Forelimb muscle (tissue), 1 donor: ENCODE results near the gene DKK3. TPM values are rescaled to one million over a fixed set of nuclear protein-coding genes. Genes with fewer than 3 reads are reported as not detected.
A peak's percentile ranks its signal among the peaks of the same experiment; 100 is the strongest.

ENCODE experiments used
- DNase-seq: peaks from one replicate; pipeline ENCODE4 v3.0.0-alpha.2; 2013; ENCODE audit warnings: low read depth
- polyA plus RNA-seq: library from polyadenylated mRNA; unstranded; fragments of 120-200 nt; gene quantifications from one replicate; pipeline ENCODE4 v1.2.1, GENCODE V29; 2013; ENCODE audit not compliant: insufficient read length

Gene DKK3
- polyA plus RNA-seq, 1 donor = 57.3 TPM

GRCh38 chr11:11944444-11944843 is 64.0 kb downstream of the DKK3 start:
- DNase-seq = no peak

GRCh38 chr11:11942668-11943067 is 65.8 kb downstream of the DKK3 start:
- DNase-seq = no peak

- DNase-seq = no peak
Measured at GRCh38 chr11:11940551-11940950, 67.9 kb downstream of the DKK3 start.

GRCh38 chr11:11937957-11938356 is 70.5 kb downstream of the DKK3 start:
- DNase-seq = no peak

- no peak for DNase-seq
Measured at GRCh38 chr11:11937433-11937832, 71.0 kb downstream of the DKK3 start.

- no peak for DNase-seq
Measured at GRCh38 chr11:11935536-11935935, 72.9 kb downstream of the DKK3 start.

- peak; percentile 28 for DNase-seq
Measured at GRCh38 chr11:11931461-11932055, 76.9 kb downstream of the DKK3 start.

GRCh38 chr11:11929920-11930319 is 78.5 kb downstream of the DKK3 start:
- DNase-seq = no peak

GRCh38 chr11:11923828-11924227 is 84.6 kb downstream of the DKK3 start:
- no peak for DNase-seq

- DNase-seq = no peak
Measured at GRCh38 chr11:11916981-11917399, 91.4 kb downstream of the DKK3 start.

- no peak for DNase-seq
Measured at GRCh38 chr11:11915625-11916024, 92.8 kb downstream of the DKK3 start.

GRCh38 chr11:11913395-11913794 is 95.0 kb downstream of the DKK3 start:
- DNase-seq = no peak

Other genes starting within 250 kb of the DKK3 start
- gene USP47, start 166.7 kb downstream of the DKK3 start, polyA plus RNA-seq = 69.4 TPM
- 18.7 TPM for gene MICAL2, start 102.0 kb upstream of the DKK3 start, polyA plus RNA-seq